GM18873 (cell line): ENCODE measurements around the gene CFAP61.

Experiments used
- ATAC-seq: cut with Tn5 transposase; IDR thresholded peaks from one replicate; pipeline ENCODE4 v1.9.1; 2021; ENCODE audit warnings: mild to moderate bottlenecking, moderate library complexity, moderate number of reproducible peaks; ENCODE audit not compliant: unreplicated experiment, low FRiP score

CFAP61 gene

DNA sequence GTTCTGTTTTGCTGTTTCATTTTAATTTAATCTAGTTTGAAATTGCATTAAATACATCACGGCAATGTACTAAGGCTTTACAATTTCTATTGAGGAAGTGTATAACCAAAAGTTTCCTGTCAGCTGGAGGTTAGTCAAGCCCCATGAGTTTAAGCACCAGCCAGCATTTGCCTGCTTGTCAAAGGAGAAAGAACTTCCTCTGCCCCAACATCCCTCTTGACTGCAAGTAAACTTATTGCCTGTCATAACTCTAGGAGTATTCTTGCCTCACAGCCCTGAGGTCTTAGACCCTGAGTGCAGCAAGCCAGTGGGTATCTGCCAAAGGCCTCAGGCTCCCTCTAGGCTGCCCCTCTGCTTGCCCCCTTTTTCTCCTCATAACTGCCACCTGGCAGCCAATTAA is 208.8 kb downstream of the CFAP61 start:
- ATAC-seq = no peak

DNA sequence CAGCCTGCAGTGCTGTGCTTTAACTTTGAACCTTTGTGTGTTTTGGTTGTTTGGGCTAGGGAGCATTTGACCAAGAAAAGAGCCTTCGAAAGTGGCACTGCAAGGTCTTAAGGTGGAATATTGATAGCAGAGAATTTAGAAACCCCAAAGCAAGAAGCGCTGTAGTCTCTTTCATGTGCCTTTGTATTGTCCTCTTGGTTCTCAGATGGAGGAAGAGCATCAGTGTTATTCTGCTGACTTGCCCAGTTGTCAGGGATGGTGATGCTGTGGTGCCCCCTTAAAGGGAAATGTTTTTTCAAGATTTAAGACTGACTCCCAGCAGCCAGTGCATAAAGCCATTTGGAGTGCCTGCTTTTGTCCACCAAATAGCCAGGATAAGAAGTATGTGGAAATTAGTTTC is 212.9 kb downstream of the CFAP61 start:
- ATAC-seq = no peak

DNA sequence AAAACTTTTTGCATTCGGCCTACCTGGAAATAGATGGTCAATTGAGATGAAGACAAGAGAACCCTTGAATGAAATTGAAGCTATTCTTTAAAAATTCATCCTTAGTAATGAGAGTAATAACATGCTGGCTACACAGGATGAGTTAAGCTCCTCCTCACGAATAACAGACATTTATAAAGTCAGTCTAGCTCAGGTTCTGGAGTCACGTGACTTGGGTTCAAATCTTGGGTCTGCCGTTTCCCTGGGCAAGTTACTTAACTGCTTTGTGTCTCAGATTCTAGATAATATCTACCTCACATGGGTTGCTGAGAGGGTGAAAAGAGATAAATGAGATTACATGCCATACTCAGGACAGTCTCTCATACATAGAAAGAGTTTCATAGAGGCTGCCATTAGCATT is 214.2 kb downstream of the CFAP61 start:
- no peak for ATAC-seq

DNA sequence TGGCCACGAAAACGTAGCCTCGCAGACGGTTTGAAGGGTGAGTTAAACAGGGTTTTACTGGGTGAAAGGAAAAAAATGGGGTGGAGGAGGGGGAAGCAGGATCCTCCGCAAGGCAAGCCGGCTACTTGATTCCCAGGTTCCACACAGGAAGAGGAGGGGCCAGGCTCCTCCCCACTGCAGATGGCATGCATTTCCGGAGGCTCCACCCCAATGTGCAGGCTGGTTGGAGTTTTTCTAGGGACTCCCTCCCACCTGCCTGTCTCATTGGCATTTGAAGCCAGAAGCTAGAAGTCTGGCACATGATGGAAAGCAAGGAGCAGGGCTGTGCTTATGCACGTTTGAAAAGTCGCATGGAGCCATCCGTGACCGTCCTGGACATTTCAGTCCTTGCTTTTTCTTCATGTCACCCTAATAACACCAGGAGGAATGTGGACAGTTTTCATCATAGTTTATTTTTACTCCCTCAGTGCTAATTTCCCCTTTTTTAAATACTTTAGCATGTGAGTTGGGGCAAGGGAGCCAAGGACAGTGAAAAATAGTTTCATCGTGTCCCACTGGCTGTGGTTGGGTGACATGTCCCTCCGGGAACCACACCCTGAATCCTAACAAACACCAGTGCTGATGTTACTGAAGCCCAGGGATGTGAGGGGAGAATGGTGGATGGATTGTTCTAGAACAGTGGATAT is 215.5 kb downstream of the CFAP61 start:
- ATAC-seq = no peak

DNA sequence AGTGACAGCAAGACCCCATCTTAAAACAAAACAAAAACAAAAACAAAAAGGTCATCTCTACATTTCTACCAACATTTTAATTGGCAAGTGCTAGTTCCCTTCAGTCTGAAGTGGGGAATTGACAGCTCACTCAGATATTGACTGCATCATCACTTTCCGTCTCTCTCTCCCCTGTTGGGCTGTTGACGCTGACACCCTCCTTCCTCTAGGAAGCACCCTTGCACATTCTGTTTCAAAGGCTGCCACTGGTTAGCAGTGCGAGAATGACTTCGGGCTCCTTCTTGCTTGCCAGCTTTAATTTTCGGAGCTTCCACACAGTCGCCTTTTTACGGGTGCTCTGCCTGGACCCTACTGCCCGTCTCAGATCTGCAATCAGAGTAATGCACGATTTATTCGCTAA is 218.9 kb downstream of the CFAP61 start:
- no peak for ATAC-seq

DNA sequence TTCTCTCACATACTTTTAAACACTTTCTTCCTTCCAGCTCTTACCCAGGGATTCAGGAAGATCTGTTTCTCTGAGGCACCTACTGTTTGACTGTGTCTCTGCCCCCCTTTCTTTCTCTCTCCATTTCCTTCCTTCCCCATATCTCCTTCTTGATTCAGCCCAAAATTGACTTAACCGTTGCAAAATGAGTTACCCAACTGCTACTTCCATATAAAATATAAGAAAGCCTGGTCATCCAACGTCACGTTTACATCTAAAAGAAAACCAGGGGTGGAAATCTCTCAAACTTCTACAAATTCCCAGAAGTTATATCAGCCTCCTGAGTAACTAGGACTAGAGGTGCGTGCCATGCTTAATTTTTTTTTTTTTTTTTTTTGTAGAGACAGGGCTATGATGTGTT is 220.4 kb downstream of the CFAP61 start:
- no peak for ATAC-seq

DNA sequence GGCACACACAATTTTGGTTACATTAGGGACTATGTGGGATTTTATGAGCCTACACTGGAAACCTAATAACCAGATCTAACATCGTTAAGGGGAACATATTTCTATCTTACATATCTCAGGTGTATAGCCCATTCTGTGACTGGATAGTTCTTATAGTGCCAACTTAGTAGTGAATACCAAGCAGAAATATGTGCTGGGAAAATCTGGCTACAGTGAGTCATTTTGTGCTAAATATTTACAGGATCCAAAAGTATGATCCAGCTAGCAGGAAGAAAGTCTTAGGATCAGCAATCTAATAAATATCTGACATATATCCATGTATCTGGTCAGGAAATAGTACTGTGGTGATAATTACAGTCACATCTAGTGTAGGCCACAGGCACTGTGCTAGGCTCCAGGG is 221.0 kb downstream of the CFAP61 start:
- ATAC-seq = no peak

DNA sequence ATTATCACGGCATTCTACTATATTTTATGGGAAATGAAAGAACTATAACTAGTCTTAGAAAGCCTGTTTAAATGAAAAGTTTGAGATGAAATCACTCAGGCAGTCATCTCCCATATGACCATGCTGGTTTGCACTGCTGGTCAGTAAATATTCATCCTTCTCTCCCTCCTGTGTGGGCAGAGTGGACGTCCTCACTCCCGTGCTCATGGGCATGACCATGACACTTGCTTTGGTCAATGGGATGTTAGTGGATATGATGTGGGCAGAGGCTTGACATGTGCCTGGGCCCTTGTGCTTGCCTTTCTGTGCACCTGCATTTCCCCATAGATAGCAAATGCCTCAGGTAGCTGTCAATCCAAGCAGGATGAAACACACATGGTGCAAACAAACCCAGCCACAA is 222.5 kb downstream of the CFAP61 start:
- ATAC-seq = no peak

DNA sequence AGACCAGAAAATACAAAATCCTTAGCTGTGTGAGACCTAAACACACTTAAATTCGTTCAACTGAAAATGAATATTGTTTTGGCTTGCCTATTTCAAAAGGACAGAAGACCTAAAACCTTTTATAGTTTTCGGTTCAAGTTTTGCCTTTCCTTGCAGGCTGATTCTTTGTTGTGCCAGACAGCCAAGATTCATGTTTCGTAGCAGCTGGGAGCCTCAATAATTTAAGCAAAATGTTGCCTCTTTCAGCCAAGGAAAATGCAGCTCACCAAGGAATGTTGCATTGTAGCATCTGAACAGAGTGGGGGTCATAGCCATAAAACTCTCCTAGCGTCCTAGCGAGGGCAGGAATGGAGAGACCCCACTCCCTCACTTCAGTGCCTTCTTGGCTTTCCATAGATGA is 223.3 kb downstream of the CFAP61 start:
- ATAC-seq = no peak

DNA sequence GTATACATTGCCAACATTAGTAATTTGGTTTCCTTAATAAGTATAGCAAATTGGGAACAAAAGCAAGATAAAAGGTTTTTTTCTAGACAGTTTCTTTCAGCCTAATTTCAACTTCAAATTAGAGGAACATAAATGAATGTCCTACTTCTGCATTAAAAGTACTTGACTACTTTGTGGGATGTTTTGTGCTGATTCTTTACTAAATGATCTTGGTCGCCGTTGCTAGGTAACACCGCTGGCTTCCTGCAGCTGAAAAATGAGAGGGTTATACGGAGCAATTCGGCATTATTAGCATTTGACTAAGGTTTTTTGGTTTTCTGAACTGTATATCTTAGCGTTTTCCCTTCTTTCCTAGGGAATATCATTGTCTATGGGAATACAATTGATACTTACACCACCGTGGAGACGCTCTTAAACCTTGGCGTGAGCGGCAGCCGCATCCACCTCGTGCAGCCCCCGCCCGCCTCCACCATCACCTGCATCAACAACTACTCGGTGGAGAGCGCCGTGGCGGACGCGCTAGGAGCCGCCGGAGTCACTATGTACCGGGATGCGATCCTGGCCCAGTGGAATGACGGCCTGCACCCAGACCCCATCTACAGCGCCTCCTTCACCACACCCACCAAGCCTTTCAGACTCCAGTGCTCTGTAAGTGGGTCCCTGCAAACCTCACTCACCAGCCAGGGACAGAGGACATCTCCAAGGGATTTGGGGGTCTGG is 224.6 kb downstream of the CFAP61 start:
- no peak for ATAC-seq

DNA sequence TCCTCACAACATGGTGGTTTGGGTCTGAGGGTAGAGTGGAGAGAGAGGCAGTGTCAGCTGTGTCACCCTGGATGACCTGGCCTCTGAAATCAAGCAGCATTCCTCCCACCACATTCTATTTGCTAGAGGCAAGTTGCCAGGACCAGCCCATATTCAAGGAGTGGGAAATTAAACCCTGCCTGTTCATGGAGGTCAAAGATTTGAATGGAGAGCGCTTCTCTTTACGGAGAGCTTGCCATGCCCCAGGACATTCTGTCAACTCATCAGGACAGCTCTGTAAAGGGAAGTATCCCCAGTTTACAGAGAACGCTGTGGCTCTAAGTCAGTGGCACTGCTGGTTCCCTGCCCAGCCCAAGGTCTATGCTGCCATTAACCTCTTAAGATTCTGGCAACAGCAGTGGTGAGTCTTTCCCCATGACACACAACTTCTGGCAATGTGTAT is 225.6 kb downstream of the CFAP61 start:
- ATAC-seq = no peak

DNA sequence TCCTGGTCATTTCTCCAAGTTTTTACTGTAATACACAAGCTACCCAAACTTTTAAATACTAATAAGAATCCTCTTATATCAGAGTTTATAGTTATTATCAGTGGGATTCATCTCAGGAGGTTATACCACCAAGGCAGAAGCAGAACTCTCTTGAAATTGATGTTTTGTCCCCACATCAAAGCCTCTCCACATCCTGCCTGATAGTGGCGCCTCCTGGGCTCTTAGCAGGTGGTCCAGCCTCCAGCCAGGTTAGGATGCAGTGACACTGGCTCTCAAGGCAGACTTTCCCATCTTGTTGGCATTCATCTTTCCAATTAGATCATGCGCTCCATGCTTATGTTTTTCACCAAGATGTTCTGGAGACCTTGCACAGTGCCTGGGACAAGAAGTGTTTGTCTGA is 233.7 kb downstream of the CFAP61 start:
- no peak for ATAC-seq

DNA sequence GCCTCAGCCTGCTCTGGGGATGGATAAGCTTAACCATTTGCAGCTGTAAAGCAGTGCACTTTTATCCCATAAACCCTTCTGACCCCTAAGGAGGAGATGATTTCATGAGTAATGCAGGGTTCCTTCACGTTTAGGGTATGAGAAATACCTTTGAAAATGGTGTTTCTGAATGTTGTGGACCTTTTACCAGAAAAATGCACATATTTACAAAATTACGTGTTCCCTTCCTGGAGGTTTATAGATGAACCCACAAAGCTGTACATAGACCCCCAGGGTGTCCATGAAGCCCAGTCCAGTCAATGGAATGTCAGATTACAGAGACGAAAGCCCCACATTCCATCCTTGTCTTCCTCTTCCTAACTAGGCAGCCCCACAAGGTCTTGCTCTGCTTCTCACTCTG is 237.0 kb downstream of the CFAP61 start:
- no peak for ATAC-seq

DNA sequence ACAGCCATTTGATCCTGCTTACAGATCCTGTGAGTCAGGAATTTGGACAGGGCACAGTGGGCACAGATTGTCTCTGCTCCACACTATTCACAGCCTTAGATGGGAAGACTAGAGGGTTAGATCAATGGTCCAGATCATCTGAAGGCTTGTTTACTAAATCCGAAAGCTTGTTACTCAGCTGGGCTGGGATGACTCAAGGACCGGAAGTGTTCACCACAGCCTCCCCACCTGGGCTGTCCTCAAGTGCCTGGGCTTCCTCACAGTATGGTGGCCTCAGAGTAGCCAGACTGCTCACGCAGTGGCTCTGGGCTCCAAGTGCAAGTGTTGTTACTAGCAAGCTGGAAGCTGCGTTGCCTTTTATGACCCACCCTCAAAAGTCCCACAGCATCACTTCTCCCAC is 240.1 kb downstream of the CFAP61 start:
- no peak for ATAC-seq

DNA sequence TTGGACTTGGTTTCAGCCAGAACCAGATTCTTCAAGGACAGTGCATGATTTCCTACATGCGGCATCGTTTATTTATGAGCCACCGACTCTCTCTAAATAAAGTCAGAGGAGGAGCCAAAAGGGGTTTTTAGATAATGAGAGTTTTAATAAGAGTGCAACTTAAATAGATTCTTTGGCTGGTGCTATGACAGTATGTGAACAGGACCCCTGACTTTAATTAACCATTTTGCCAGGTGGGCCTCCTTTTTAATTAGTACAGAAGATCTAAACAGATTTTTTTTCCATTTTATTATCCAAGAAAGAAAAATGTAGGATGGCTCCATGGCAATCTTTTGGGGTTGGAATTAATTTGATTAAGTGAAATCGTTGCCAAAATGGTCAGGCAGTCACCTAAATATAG is 240.8 kb downstream of the CFAP61 start:
- ATAC-seq = no peak

DNA sequence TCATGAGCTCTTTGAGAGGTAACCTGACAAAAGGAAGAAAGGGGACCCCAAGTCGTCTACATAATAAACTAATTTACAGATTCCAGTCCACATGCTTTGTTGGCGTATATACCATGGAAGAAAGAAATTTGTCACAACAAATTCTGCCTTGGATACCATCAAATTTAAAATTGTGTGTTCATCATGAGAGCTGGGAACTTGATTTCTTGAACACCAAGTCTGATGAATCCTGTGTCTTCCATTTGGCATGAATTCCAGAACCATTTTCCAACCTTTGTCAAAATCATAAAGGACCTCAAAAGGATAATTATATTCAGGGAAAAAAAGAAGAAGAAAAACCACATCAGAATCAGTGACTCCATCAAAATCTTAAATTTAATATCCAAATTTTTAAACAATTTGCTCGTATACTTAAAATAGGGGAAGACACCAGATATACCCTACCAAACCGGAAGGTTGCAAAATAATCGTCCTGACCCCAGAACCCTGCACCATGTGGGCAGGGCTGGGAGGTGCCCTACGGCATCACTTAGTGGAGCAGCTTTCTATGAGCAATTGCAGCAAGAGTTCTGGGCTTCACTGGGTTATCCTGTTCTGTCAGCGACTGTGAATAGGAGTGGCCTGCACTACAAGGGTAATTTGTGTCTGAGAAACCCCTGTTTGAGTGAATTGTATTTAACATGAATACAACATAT is 241.5 kb downstream of the CFAP61 start:
- ATAC-seq = no peak

DNA sequence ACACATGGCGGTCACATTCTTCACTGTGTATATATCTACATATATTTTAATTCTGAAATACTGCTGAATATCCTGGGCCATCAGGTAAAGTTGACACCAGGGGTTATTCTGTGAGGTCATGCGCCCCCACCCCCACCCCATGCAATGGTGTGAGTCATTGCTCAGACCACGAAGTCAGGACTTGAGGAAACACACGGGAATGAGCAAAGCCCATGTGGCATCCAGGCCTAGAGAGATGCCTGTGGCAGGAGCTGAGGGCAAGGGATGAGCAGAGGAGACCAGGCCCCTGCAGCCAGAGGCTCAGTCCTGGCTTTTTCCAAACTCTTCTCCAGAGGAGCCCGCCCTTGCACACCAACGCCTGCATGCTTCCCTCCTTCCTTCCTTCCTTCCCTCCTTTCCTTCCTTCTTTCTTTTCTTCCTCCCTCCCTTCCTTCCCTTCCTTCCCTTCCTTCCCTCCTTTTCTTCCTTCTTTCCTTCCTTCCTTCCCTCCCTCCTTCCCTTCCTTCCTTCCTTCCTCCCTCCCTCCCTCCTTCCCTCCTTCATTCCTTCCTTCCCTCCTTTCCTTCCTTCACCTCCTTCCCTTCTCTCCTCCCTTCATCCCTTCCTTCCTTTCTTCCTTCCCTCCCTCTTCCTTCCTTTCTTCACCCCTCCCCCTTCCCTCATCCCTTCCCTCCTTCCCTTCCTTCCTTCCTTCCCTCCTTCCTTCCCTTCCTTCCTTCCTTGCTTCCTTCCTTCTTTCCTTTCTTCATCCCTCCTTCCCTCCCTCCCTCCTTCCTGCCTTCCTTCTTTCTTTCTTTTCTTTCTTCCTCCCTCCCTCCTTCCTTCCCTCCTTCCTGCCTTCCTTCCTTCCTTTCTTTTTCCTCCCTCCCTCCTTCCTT is 243.5 kb downstream of the CFAP61 start:
- ATAC-seq = no peak

DNA sequence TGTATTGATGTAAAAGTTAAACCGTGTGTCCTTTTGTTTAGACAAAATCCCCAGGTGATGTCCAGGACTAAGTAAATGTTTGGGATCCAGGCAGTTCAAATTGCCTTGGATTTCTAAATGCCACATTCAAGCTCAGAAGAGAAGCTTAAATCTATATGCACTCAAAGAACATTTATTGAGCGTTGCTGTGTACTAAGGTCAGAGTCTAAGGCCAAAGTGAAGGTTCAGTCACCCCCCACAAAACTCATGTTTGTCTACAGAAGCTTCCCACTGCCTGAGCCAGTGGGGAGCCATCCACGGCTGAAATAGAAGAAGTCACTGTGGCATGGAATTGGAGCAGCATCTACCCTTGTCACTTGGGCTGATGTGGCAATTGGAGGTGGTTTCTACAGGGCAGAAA is 244.8 kb downstream of the CFAP61 start:
- ATAC-seq = no peak

DNA sequence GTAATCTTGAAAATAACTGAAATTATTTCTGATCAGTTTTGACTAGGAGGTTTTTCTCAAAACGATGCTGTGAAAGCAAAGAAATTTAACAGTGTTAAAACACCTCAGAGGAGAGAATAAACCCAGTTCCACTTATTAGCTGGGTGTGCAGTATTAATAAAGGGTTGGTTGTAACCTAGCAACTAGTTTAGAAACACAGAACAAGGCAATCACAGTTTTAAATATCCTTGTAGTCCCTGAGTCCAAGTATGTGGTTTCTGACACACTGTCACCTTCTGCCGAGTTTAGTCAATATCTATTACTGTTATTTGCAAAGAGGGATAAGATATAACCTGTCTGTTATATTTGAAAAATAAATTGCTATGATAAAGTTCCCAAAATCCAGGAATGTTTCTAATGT is 245.4 kb downstream of the CFAP61 start:
- ATAC-seq = no peak

DNA sequence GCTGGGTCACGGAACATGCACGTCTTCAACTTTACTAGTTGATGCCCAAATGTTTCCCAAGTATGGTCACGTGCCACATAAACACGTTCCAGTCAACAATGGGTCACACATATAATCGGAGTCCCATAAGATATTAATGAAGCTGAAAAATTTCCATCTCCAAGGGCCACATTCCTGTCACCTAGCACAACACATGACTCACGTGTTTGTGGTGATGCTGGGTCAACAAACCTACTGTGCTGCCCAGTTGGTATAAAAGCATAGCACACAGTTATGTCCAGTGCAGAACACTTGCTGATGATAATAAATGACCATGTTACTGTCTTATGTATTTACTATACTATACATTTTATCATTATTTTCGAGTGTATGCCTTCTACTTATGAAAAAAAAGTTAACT is 247.6 kb downstream of the CFAP61 start:
- ATAC-seq = no peak

DNA sequence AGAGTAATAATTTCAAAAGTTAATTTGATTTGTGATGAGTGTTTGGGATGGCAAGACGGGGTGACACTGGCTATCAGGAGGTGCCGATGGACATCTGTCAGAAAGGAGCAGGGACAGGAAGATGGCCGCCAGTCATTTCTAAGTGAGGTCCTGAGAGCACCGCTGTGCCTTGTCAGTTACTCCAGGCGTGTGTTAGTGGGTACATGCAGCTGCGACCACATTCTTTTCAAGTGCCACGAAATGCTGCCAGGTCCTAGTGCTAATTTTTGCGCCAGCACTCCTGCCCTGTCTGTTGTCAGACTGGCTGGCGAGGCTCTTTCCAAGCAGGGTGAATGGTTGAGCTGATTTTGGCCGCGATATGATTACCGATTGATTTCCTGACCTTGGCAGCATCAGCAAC is 251.0 kb downstream of the CFAP61 start:
- ATAC-seq = no peak
